ENCODE results near the gene ZNF410. TPM values are rescaled to one million over a fixed set of nuclear protein-coding genes. Genes with fewer than 3 reads are reported as not detected.

The ZNF410 gene
- total RNA-seq, 1 experiment from 2014 or later: 37.6 TPM

- no peak for DNase-seq (ENCODE audit: low read depth, low spot score)
- no TSS peak for BruUV-seq (replicated peaks)
- Histone ChIP-seq H3K36me3 (ENCODE audit: control insufficient read depth in 1 of 2, insufficient read depth in 2 of 2, low read length in 2 of 2) (peaks cover 13 to 37% of the 10 kb centered on the region in 2 experiments; a peak in 3 of 4 replicates), H3K9me2 (ENCODE audit: insufficient read depth) (no peaks in the 10 kb centered on the region), H3K4me2 (ENCODE audit: low read length) (no peak overlapping the region), H2AFZ (ENCODE audit: low read depth, low read length, poor library complexity, severe bottlenecking) (no peak overlapping the region), H3K27me3 (ENCODE audit: insufficient read depth, low read length) (no peaks in the 10 kb centered on the region), H3K79me2 (ENCODE audit: insufficient read depth, low read length) (no peaks in the 10 kb centered on the region), H3K4me3 (replicated peaks in 1 of 2; ENCODE audit: low read depth in 1 of 2, low read length in 2 of 2) (no peak overlapping the region), H3K4me1 (ENCODE audit: control insufficient read depth in 1 of 2, insufficient read depth in 2 of 2, low read length in 2 of 2) (no peaks in the 10 kb centered on the region), H3K9me3 (ENCODE audit: control insufficient read depth in 1 of 2, insufficient read depth in 1 of 2, low read depth in 1 of 2, low read length in 2 of 2) (no peaks in the 10 kb centered on the region), H3K27ac (ENCODE audit: low read depth, low read length) (no peak overlapping the region), H3K9ac (ENCODE audit: low read length) (no peak overlapping the region), H4K20me1 (ENCODE audit: insufficient read depth) (no peaks in the 10 kb centered on the region)
- intact Hi-C loops (cut with micrococcal nuclease): no loop called here
- TF ChIP-seq POLR2A (IDR thresholded peaks at IDR 0.05; ENCODE audit: borderline replicate concordance, extremely low read depth, insufficient read depth, insufficient read length) (no peak), FOSL1 (IDR thresholded peaks at IDR 0.05; ENCODE audit: low read depth) (no peak), ZFX (IDR thresholded peaks at IDR 0.05) (no peak), ZBTB33 (IDR thresholded peaks at IDR 0.05; ENCODE audit: extremely low read depth, insufficient replicate concordance, low read length) (no peak)
- TF ChIP-seq, protein P1, sequence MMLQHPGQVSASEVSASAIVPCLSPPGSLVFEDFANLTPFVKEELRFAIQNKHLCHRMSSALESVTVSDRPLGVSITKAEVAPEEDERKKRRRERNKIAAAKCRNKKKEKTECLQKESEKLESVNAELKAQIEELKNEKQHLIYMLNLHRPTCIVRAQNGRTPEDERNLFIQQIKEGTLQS (IDR thresholded peaks at IDR 0.05): no peak
- POLR2A ChIA-PET: no interaction called here
- CTCF ChIA-PET: no interaction called here
- RAD21 ChIA-PET (ENCODE audit: low non-redundant PET in 1 of 2, low total read pairs in 2 of 2, uncharacterized antibody in 2 of 2, unreplicated experiment in 2 of 2): no interaction called here
- ATAC-seq: no peak
Observed at GRCh38 chr14:73961192-73961591, 74.5 kb downstream of the ZNF410 start.

- RAD21 ChIA-PET (ENCODE audit: low non-redundant PET in 1 of 2, low total read pairs in 2 of 2, uncharacterized antibody in 2 of 2, unreplicated experiment in 2 of 2): no interaction called here
- CTCF ChIA-PET: no interaction called here
- POLR2A ChIA-PET: no interaction called here
- TF ChIP-seq TCF7L2 (IDR thresholded peaks at IDR 0.05; ENCODE audit: borderline replicate concordance, extremely low read depth, insufficient read depth, insufficient read length) (no peak), SRF (IDR thresholded peaks at IDR 0.05; ENCODE audit: low read depth) (no peak), MAX (IDR thresholded peaks at IDR 0.05) (no peak), RAD21 (IDR thresholded peaks at IDR 0.05; ENCODE audit: low read depth) (no peak), CBX3 (IDR thresholded peaks at IDR 0.05; ENCODE audit: low read depth) (no peak), EZH2phosphoT487 (IDR thresholded peaks at IDR 0.05; ENCODE audit: borderline replicate concordance) (no peak), EZH2 (IDR thresholded peaks at IDR 0.05) (no peak), SP1 (IDR thresholded peaks at IDR 0.05; ENCODE audit: low read depth) (no peak), YY1 (IDR thresholded peaks at IDR 0.05; ENCODE audit: extremely low read depth, insufficient replicate concordance, low read depth, low read length) (no peak), ZFX (IDR thresholded peaks at IDR 0.05) (no peak)
- no TSS peak for BruUV-seq (replicated peaks)
- ATAC-seq: no peak
- Histone ChIP-seq H4K20me1 (ENCODE audit: insufficient read depth) (no peaks in the 10 kb centered on the region), H3K4me1 (ENCODE audit: control insufficient read depth in 1 of 2, insufficient read depth in 2 of 2, low read length in 2 of 2) (no peaks in the 10 kb centered on the region), H3K27me3 (ENCODE audit: insufficient read depth, low read length) (no peaks in the 10 kb centered on the region), H3K36me3 (ENCODE audit: control insufficient read depth in 1 of 2, insufficient read depth in 2 of 2, low read length in 2 of 2) (peaks cover 13 to 19% of the 10 kb centered on the region in 2 experiments; a peak in 3 of 4 replicates), H3K79me2 (ENCODE audit: insufficient read depth, low read length) (no peaks in the 10 kb centered on the region), H3K4me3 (replicated peaks in 1 of 2; ENCODE audit: low read depth in 1 of 2, low read length in 2 of 2) (no peak overlapping the region), H3K9me2 (ENCODE audit: insufficient read depth) (no peaks in the 10 kb centered on the region), H3K4me2 (ENCODE audit: low read length) (no peak overlapping the region), H3K9me3 (ENCODE audit: control insufficient read depth in 1 of 2, insufficient read depth in 1 of 2, low read depth in 1 of 2, low read length in 2 of 2) (no peaks in the 10 kb centered on the region), H3K9ac (ENCODE audit: low read length) (no peak overlapping the region), H2AFZ (ENCODE audit: low read depth, low read length, poor library complexity, severe bottlenecking) (no peak overlapping the region), H3K27ac (ENCODE audit: low read depth, low read length) (no peak overlapping the region)
- intact Hi-C loops (cut with micrococcal nuclease): no loop called here
- DNase-seq (ENCODE audit: low read depth, low spot score): no peak
Observed at GRCh38 chr14:73965216-73965615, 78.6 kb downstream of the ZNF410 start.

All from HCT116 (cell line).